Psoas muscle (tissue), 8 donors: Measurements from ENCODE around the gene SLC22A3. TPM values are rescaled to one million over a fixed set of nuclear protein-coding genes. Genes with fewer than 3 reads are reported as not detected.
A peak's percentile ranks its signal among the peaks of the same experiment; 100 is the strongest.

ENCODE experiments used
- ATAC-seq, 4 donors: fragments of 200-7000 bp; cut with Tn5 transposase; one replicate each; pipeline ENCODE4 v1.9.1; 2020; ENCODE audit warnings: moderate library complexity in 3 of 4, mild to moderate bottlenecking in 2 of 4
- DNase-seq, 2 donors: peaks; one replicate each; pipeline ENCODE4 v3.0.0-alpha.2; 2020
- H3K27ac ChIP-seq: fragments of 200-600 bp; one replicate; pipeline ENCODE4 v1.8.0; 2022
- H3K27me3 ChIP-seq, 3 donors: fragments of 200-600 bp in 1 of 3; one replicate each; pipeline versions ENCODE4 v1.6.1 to v1.8.0; 2013 to 2022; ENCODE audit warnings: low read length in 2 of 3, mild to moderate bottlenecking in 2 of 3, moderate library complexity in 1 of 3; ENCODE audit not compliant: insufficient read depth in 3 of 3
- H3K36me3 ChIP-seq, 2 donors: fragments of 200-600 bp in 1 of 2; one replicate each; pipeline versions ENCODE4 v1.6.1 to v1.8.0; 2013 to 2022; ENCODE audit warnings: low read depth in 1 of 2, mild to moderate bottlenecking in 1 of 2, moderate library complexity in 1 of 2; ENCODE audit not compliant: insufficient read depth in 1 of 2
- H3K4me1 ChIP-seq: fragments of 200-600 bp; one replicate; pipeline ENCODE4 v1.8.0; 2022
- H3K4me3 ChIP-seq: fragments of 200-600 bp; one replicate; pipeline ENCODE4 v1.8.0; 2022; ENCODE audit warnings: mild to moderate bottlenecking
- H3K9me3 ChIP-seq: fragments of 200-600 bp; one replicate; pipeline ENCODE4 v1.8.0; 2022
- CTCF ChIP-seq: fragments of 200-600 bp; IDR thresholded peaks from one replicate; pipeline ENCODE4 v1.8.0; 2022; ENCODE audit warnings: antibody characterized with exemption
- WGBS, 3 donors: extraction: QIAGEN DNeasy Blood & Tissue Kit; methylation state at CpG; one replicate each; pipeline versions ENCODE4 v1.1.6 to v1.1.7; 2013; 5-methylcytosine and 5-hydroxymethylcytosine counted together
- intact Hi-C, 2 donors: fragments of 100-400 bp; cut with DNase I; formaldehyde crosslinking; loops; one replicate each; pipeline versions ENCODE4 v1.11.0 to v1.14.2; 2022
- polyA plus RNA-seq, 3 donors: library from polyadenylated mRNA; stranded (reverse); fragments of 200-250 nt; gene quantifications; one replicate each; pipeline ENCODE4 v1.2.3, GENCODE V29; 2013
- total RNA-seq, 4 donors: library from RNA; stranded (reverse); fragmentation: NEBNext Ultra II Directional in 2 of 4; extraction: Animal tissue kit (Norgen Biotek cat#: 25700) in 2 of 4; gene quantifications; one replicate each; pipeline versions ENCODE4 v1.2.1 to v1.2.4, GENCODE V29; 2021 to 2023
- donor health status: healthy with polysubstance abuse.
- donor health status: DM: no; HTN: no; CAD: no; lungs with moderate emphysema.
- donor health status: Bipolar disorder and iron deficiency.
- donor health status: healthy.
- donor health status: DM: yes; HTN: yes; CAD: no.
- donor health status: DM: no; HTN: no; CAD: no.
- donor health status: DM: no; HTN: no; CAD: no.
- donor health status: DM: yes; HTN: yes; CAD: no.

SLC22A3 gene
- total and polyA plus RNA-seq, 7 donors = 43.7 to 121 (median 49.5) TPM

GRCh38 chr6:160455081-160455480, 106.9 kb downstream of the SLC22A3 start:
- Histone ChIP-seq H3K9me3 (no peaks in the 10 kb centered on the region), H3K27me3 (no peaks in the 10 kb centered on the region), H3K27ac (no peak overlapping the region), H3K4me1 (no peaks in the 10 kb centered on the region), H3K36me3 (peaks cover 0 to 3% of the 10 kb centered on the region in 2 donors), H3K4me3 (peak overlapping the region; percentile 43)
- WGBS, 3 donors = 27 to 41% (median 28%) methylated on average over 6 of the region's 6 CpGs
- no peak for DNase-seq
- no peak for TF ChIP-seq CTCF
- ATAC-seq = peak in 1 of 4 donors; percentile 14
- intact Hi-C loops = loop anchor here (5.0 to 10.0 kb wide), 5 partner anchors 230 to 590 kb away; no protein-coding TSS in a partner anchor

DNA sequence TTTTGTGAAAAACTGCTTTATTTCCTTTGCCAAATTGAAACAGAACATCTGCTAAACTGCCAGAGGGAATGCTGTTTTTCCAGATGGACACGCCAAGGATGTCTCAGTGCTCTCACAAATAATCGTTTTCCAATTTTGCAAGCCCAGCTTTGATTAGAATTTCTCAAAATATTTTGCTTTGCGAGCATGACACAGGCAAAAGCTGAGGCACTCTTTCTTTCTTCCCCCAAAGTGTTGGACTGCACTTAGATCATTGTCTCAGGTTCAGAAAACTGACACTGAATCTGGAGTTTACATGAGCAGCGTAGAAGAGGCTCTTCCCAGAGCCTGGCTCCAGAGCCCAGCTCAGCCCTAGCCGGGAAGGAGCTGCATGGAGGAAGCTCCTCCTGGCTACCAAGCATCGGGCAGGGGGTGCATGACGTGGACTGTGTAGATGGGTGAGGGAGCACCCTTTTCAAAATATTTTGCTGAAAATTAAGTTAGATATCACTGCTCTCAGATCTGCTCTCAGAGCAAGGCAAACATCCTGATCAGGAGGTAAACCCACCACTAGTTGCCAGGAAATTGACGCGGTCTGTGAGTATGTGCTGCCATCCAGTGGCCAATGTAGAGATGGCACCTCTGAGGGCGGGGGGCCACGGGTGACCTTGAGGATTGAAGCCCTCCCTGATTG, 107.5 kb downstream of the SLC22A3 start:
- intact Hi-C loops = loop anchor here (1.0 to 10.0 kb wide), 7 partner anchors 80 to 591 kb away; no protein-coding TSS in a partner anchor
- ATAC-seq (peak; percentile 74 to 90 (median 80)), DNase-seq (peak; percentile 48 to 64)
- TF ChIP-seq CTCF = peak; percentile 95
- Histone ChIP-seq H3K27me3 (no peaks in the 10 kb centered on the region), H3K4me3 (peak overlapping the region; percentile 43), H3K36me3 (no peaks in the 10 kb centered on the region), H3K27ac (no peak overlapping the region), H3K9me3 (no peaks in the 10 kb centered on the region), H3K4me1 (no peaks in the 10 kb centered on the region)
- 7 to 11% (median 9%) methylated on average over 11 of the region's 11 CpGs for WGBS, 3 donors

DNA sequence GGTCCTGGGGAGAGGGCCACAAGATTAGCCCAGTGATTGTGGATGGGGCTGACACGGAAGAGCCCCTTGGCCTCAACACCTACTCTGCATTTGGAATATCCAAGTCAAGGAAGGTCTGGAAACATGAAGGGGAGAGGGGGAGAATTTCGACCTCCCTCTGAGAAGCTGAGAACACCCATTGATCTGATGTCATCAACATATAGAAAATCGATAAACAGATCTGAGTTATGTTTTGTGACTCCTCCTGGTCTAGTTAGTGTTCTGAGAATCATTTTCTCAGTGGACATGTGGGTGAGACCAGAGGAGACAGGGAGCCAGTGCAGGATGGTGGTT, 108.0 kb downstream of the SLC22A3 start:
- no peaks in the 10 kb centered on the region for H3K27me3 ChIP-seq
- no peak overlapping the region for H3K27ac ChIP-seq
- no peaks in the 10 kb centered on the region for H3K36me3 ChIP-seq
- intact Hi-C loops = loop anchor here (1.0 to 10.0 kb wide), 7 partner anchors 79 to 591 kb away; no protein-coding TSS in a partner anchor
- DNase-seq (no peak), ATAC-seq (peak in 1 of 4 donors; percentile 22)
- 32 to 39% (median 36%) methylated on average over 3 of the region's 3 CpGs for WGBS, 3 donors
- no peak overlapping the region for H3K4me3 ChIP-seq
- no peak for TF ChIP-seq CTCF
- no peaks in the 10 kb centered on the region for H3K9me3 ChIP-seq
- no peaks in the 10 kb centered on the region for H3K4me1 ChIP-seq

DNA sequence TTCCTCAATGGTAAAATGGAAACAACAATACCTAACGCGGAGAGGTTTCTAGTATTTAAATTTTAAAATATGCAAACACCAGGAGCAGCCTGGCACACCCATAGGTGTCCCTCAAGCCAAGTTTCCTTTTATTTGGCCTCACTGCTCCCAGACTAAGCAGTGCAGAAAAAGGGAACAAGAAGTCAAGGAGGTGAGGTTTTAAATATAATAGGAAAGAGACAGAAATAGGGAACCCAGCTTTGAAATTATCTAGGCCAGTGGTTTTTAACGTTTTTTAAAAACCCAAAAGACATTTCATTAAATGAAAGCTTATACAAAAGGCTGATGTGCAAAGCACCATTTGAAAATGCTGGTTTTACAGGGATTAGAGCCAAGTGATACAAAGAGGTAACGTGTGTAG, 109.6 kb downstream of the SLC22A3 start:
- ATAC-seq = no peak
- no peaks in the 10 kb centered on the region for H3K27me3 ChIP-seq
- H3K9me3 ChIP-seq = no peaks in the 10 kb centered on the region
- H3K27ac ChIP-seq = no peak overlapping the region
- no peak overlapping the region for H3K4me3 ChIP-seq
- intact Hi-C loops = loop anchor here (5.0 to 10.0 kb wide), 5 partner anchors 233 to 593 kb away; no protein-coding TSS in a partner anchor
- H3K4me1 ChIP-seq = no peaks in the 10 kb centered on the region
- H3K36me3 ChIP-seq = no peaks in the 10 kb centered on the region
- TF ChIP-seq CTCF = no peak
- DNase-seq = no peak
- 58 to 66% (median 64%) methylated on average over 4 of the region's 4 CpGs for WGBS, 3 donors
